ENCODE results near the gene CAMK1D.

DNA sequence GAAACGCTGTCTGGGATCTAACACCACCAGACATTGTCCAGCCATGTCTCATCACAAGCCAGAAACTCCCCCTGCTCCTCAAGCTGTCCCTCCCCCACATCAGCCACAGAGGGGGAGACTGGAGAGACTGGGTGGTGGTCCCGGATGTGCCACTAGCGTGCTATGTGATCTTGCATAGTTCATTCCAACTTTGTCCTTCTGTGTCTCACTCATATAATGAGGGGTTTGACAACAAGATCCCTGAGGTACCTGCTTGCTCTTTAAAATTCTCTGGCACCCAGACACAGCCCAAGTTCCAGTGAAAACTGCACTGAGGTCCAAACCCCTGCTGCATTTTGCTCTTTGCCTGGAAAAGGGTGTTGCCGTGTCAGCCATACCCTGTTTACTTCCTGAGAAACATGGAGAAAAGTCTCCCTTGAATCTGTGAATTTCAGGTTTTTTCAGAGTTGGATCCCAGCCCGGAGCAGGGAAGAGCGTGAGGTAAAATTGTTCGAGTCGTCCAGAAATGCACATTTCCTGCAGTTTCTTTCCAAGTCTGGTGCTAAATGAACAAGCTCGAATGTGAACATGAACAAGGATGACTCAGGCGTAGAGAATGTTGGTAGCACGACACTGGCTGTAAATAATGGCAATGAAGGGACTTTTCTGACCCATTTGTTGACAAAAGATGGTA lies 495.6 kb downstream of the CAMK1D start:
- TF ChIP-seq, protein P1, sequence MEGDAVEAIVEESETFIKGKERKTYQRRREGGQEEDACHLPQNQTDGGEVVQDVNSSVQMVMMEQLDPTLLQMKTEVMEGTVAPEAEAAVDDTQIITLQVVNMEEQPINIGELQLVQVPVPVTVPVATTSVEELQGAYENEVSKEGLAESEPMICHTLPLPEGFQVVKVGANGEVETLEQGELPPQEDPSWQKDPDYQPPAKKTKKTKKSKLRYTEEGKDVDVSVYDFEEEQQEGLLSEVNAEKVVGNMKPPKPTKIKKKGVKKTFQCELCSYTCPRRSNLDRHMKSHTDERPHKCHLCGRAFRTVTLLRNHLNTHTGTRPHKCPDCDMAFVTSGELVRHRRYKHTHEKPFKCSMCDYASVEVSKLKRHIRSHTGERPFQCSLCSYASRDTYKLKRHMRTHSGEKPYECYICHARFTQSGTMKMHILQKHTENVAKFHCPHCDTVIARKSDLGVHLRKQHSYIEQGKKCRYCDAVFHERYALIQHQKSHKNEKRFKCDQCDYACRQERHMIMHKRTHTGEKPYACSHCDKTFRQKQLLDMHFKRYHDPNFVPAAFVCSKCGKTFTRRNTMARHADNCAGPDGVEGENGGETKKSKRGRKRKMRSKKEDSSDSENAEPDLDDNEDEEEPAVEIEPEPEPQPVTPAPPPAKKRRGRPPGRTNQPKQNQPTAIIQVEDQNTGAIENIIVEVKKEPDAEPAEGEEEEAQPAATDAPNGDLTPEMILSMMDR (IDR thresholded peaks at IDR 0.05): no peak
- no peak for TF ChIP-seq POLR2A (IDR thresholded peaks at IDR 0.05)
